Choroid plexus epithelial cell (primary cell): Measurements from ENCODE around the gene NID1.

Experiments used
- DNase-seq: peaks from one replicate; pipeline ENCODE4 v3.0.0-alpha.2; 2010; ENCODE audit warnings: low read depth
- H3K4me3 ChIP-seq: 2 replicates; pipeline ENCODE4 v1.5.1; 2011; ENCODE audit warnings: low read depth, mild to moderate bottlenecking, control low read depth, low read length, moderate library complexity
- CTCF ChIP-seq: conservative IDR thresholded peaks from 2 replicates; pipeline ENCODE4 v1.5.1; 2011; ENCODE audit warnings: low read depth, mild to moderate bottlenecking, control low read depth, inconsistent platforms, low read length, moderate library complexity

NID1 gene, protein sequence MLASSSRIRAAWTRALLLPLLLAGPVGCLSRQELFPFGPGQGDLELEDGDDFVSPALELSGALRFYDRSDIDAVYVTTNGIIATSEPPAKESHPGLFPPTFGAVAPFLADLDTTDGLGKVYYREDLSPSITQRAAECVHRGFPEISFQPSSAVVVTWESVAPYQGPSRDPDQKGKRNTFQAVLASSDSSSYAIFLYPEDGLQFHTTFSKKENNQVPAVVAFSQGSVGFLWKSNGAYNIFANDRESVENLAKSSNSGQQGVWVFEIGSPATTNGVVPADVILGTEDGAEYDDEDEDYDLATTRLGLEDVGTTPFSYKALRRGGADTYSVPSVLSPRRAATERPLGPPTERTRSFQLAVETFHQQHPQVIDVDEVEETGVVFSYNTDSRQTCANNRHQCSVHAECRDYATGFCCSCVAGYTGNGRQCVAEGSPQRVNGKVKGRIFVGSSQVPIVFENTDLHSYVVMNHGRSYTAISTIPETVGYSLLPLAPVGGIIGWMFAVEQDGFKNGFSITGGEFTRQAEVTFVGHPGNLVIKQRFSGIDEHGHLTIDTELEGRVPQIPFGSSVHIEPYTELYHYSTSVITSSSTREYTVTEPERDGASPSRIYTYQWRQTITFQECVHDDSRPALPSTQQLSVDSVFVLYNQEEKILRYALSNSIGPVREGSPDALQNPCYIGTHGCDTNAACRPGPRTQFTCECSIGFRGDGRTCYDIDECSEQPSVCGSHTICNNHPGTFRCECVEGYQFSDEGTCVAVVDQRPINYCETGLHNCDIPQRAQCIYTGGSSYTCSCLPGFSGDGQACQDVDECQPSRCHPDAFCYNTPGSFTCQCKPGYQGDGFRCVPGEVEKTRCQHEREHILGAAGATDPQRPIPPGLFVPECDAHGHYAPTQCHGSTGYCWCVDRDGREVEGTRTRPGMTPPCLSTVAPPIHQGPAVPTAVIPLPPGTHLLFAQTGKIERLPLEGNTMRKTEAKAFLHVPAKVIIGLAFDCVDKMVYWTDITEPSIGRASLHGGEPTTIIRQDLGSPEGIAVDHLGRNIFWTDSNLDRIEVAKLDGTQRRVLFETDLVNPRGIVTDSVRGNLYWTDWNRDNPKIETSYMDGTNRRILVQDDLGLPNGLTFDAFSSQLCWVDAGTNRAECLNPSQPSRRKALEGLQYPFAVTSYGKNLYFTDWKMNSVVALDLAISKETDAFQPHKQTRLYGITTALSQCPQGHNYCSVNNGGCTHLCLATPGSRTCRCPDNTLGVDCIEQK

GRCh38 chr1:236064674-236065508 lies at the start of gene NID1:
Gene NID1 (minus strand): TSS chr1:236065090. CDS start chr1:236065079, 11 bp downstream.
- TF ChIP-seq CTCF = peak; percentile 28
- peak within 1 kb of the TSS; percentile 89 for H3K4me3 ChIP-seq
- peak; percentile 89 for DNase-seq

GRCh38 chr1:236114076-236114747 lies 49.3 kb upstream of the NID1 start:
- TF ChIP-seq CTCF = no peak
- DNase-seq = no peak
- H3K4me3 ChIP-seq = no peak overlapping the region

GRCh38 chr1:236113324-236114032 lies 48.6 kb upstream of the NID1 start:
- no peak for TF ChIP-seq CTCF
- no peak overlapping the region for H3K4me3 ChIP-seq
- no peak for DNase-seq

GRCh38 chr1:236112332-236112627 lies 47.4 kb upstream of the NID1 start:
- TF ChIP-seq CTCF = no peak
- H3K4me3 ChIP-seq = no peak overlapping the region
- DNase-seq = no peak

DNA sequence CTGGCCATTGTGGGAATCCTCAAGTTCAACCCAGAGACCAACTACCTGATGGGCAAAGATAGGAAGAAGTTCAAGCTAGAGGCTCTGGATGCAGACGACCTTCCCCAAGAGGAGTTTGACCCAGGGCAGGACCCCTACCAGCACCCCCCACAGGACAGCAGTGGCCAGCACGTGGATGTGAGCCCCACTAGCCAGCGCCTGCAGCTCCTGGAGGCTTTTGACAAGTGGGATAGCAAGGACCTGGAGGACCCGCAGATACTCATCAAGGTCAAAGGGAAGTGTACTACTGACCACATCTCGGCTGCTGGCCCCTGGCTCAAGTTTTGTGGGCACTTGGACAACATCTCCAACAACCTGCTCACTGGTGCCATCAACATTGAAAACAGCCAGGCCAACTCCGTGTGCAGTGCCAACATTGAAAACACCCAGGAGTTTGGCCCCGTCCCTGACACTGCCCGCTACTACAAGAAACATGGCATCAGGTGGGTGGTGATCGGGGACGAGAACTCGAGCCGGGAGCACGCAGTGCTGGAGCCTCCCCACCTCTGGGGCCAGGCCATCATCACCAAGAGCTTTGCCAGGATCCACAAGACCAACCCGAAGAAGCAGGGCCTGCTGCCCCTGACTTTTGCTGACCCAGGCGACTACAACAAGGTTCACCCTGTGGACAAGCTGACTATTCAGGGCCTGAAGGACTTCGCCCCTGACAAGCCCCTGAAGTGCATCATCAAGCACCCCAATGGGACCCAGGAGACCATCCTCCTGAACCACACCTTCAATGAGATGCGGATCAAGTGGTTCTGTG lies 46.8 kb upstream of the NID1 start:
- H3K4me3 ChIP-seq = no peak overlapping the region
- no peak for DNase-seq
- TF ChIP-seq CTCF = no peak
